NK-92 treated with Interleukin-12 subunit alpha and Interleukin-12 subunit beta, amount 100 ng/mL, for 24 hours (cell line): ENCODE data around the gene TUBGCP2.
"Not testable (repeated sequence)": the region's sequence is repeated elsewhere in the genome, so short reads cannot be mapped to it uniquely, and the experiment has no call there.

Experiments used
- DNase-seq: peaks from one replicate; lab custom pipeline; 2025; lab: John Stamatoyannopoulos, UW

TUBGCP2 gene

GRCh38 chr10:133324857-133325260, 16.2 kb upstream of the TUBGCP2 start:
- DNase-seq: no peak

GRCh38 chr10:133324198-133324792, 15.6 kb upstream of the TUBGCP2 start:
- DNase-seq: peak; percentile 32

GRCh38 chr10:133322064-133322709, 13.5 kb upstream of the TUBGCP2 start:
- not testable (repeated sequence) for DNase-seq

- not testable (repeated sequence) for DNase-seq
These were observed 12.3 kb upstream of the TUBGCP2 start for GRCh38 chr10:133320852-133321422.

GRCh38 chr10:133318494-133319127, 9.9 kb upstream of the TUBGCP2 start:
- DNase-seq: no peak

- no peak for DNase-seq
These were observed 8.1 kb upstream of the TUBGCP2 start for GRCh38 chr10:133316732-133317131.

- no peak for DNase-seq
These were observed 7.6 kb upstream of the TUBGCP2 start for GRCh38 chr10:133316266-133316665.

GRCh38 chr10:133315847-133316246, 7.2 kb upstream of the TUBGCP2 start:
- no peak for DNase-seq

GRCh38 chr10:133314911-133315310, 6.2 kb upstream of the TUBGCP2 start:
- no peak for DNase-seq

GRCh38 chr10:133313192-133313591, 4.5 kb upstream of the TUBGCP2 start:
- no peak for DNase-seq

GRCh38 chr10:133312769-133313145, 4.1 kb upstream of the TUBGCP2 start:
- DNase-seq: no peak

GRCh38 chr10:133312016-133312768, 3.5 kb upstream of the TUBGCP2 start:
- no peak for DNase-seq

GRCh38 chr10:133311570-133311969, 2.9 kb upstream of the TUBGCP2 start:
- no peak for DNase-seq

GRCh38 chr10:133310789-133311188, 2.1 kb upstream of the TUBGCP2 start:
- DNase-seq: no peak

- no peak for DNase-seq
These were observed 1.7 kb upstream of the TUBGCP2 start for GRCh38 chr10:133310399-133310755.

GRCh38 chr10:133309720-133310398, 1.2 kb upstream of the TUBGCP2 start:
- no peak for DNase-seq

- peak; percentile 77 for DNase-seq
These were observed 538 bp upstream of the TUBGCP2 start for GRCh38 chr10:133309100-133309719.

- peak; percentile 68 for DNase-seq
These were observed 774 bp downstream of the TUBGCP2 start for GRCh38 chr10:133307776-133308420.

- no peak for DNase-seq
These were observed 1.7 kb downstream of the TUBGCP2 start for GRCh38 chr10:133306941-133307379.

GRCh38 chr10:133306097-133306476, 2.6 kb downstream of the TUBGCP2 start:
- DNase-seq: no peak

- DNase-seq: no peak
These were observed 5.5 kb downstream of the TUBGCP2 start for GRCh38 chr10:133303206-133303605.
